HG03378 (cell line): ENCODE results near the gene FCER2.

Experiments
- ATAC-seq: cut with Tn5 transposase; IDR thresholded peaks from one replicate; pipeline ENCODE4 v1.9.1; 2021; ENCODE audit warnings: mild to moderate bottlenecking, moderate library complexity; ENCODE audit not compliant: unreplicated experiment

The FCER2 gene

GRCh38 chr19:7704280-7705060 is 2.5 kb upstream of the FCER2 start:
- no peak for ATAC-seq

DNA sequence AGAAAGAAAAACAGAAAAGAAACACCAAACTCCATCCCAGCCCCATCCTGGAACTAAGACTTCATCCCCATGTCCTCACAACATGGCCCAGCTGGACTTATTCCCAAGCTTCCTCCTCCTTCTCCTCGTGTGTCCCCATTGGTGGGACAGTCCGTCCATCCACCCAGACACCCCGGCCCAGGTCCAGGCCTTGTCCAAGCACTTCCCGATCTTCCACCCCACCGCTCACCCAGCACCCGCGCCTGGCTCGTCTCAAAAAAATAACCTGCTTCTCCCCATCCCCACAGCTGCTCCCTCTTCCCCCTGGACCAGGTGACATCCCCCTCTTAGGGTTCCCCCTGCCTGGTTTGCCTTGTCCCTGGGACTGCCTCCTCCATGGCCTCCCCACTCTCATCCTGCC is 1.4 kb upstream of the FCER2 start:
- ATAC-seq, result no peak

- ATAC-seq, result no peak
These were observed 780 bp downstream of the FCER2 start for GRCh38 chr19:7701049-7701653.

DNA sequence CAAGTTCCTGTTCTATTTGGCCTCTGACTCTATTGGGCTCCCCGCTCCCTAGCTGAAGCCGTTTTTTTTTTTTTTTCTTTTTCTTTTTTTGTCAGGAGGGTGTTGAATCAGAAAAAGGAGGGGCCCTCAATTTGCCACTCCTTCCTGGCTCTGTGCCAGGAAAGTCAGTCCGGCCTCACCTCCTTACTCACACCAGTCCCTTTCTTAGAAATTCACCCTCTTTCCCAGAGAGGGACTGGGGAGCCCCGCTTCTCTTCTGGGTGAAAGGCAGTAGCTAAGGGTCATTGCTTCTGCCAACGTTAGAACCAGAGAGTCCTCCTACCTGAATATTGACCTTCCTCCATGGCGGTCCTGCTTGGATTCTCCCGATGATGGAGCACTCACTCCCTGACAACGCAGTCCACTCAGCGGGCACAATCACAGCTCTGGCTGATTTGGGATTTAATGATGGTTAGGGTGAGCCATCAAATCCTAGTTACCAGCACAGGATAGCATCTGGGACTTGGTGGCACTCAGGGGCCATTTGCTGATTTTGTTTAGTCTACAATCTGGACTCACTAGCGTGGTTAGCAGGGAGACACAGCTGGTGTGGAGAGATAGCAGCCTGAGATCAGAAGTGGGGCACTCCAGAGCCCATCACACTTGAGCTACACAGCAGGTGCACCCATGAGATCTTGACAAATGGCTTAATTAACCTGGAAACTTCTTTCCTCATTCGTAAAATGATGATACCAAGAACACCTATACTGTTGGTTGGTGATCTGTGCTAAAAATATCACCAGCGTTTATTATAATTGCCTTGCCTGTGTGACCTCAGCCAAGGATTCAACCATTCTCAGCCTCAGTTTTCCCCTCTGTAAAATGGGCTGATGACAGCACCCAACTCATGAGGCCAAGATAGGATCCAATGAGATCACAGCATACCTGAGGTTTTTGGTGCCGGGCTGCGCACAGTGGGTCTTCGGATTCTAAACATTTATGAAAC is 2.2 kb downstream of the FCER2 start:
- no peak for ATAC-seq

- ATAC-seq, result no peak
These were observed 2.9 kb downstream of the FCER2 start for GRCh38 chr19:7699003-7699402.

GRCh38 chr19:7698583-7698982 is 3.3 kb downstream of the FCER2 start:
- no peak for ATAC-seq

DNA sequence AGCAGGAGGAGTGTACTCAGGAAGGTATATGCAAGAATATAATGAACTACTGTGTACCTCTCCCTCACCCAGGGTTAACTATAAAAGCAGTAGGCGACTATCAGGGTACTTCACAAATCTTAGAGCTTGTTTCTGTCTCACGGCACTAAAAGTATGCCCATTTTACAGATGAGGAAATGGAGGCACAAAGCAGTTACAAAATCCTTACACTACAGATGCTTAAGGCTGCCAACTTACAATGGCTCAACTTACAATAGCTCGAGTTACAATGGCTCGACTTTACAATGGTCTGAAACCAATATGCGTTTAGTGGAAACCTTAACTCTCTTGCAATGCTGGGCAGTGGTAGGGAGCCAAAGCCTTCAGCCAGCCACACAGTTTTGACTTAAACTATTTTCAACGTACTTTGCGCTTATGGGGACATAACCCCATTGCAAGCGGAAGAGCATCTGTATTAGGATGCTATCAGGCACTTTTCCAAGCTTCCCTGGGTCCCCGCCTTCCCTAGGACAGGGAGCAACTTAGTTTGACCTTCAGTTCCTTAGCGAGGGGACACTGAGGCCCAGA is 4.1 kb downstream of the FCER2 start:
- ATAC-seq, result no peak

DNA sequence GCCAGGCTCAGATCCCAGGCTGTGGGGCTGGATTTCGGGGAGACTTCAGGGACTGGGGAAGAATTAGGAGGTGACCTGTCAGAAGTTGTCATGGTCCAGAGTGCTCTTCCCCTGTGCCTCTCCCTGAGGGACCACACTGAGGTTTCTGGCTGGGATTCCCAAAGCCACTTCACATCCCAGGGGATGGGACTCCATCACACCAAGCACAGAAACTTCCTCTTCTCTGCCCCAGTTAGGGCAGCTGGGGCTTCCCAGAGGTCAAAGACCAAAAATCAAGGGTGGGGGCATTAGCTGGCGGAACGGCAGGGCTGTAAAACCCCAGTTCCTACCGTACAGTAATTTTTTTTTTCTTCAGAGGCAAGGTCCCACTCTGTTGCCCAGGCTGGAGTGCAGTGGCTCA is 7.4 kb downstream of the FCER2 start:
- no peak for ATAC-seq

GRCh38 chr19:7692417-7693088 is 9.4 kb downstream of the FCER2 start:
- ATAC-seq, result no peak

DNA sequence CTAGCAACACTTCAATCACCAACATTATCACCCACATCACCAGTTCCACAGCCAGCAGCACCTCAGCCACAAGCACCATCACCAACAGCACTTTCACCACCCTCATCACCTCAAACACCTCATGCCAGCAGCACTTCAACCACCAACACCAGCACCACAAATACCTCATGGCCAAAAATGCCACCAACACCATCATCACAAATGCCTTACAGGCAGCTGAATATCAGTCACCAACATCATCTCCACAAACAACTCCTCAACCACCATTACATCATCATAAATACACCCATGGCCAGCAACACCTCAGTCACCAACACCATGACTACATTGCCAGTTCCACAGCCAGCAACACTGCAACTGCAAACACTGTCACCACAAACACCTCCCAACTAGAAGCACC is 10.4 kb downstream of the FCER2 start:
- ATAC-seq, result no peak

DNA sequence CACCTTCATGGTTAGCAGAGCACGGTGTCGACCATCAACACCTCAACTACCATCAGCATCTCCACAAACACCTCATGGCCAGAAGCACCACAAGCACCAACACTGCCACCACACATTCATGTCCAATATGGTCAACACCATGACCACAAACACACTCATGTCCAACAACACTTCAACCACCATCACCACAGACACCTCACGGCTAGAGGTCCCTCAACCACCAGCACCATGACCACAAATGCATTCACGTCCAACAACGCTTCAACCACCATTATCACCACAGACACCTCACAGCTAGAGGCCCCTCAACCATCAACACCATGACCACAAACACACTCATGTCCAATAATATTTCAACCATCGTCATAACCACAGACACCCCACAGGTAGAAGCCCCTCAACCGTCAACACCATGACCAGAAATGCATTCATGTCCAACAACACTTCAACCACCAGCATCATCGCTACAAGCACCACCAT is 11.1 kb downstream of the FCER2 start:
- ATAC-seq, result no peak

DNA sequence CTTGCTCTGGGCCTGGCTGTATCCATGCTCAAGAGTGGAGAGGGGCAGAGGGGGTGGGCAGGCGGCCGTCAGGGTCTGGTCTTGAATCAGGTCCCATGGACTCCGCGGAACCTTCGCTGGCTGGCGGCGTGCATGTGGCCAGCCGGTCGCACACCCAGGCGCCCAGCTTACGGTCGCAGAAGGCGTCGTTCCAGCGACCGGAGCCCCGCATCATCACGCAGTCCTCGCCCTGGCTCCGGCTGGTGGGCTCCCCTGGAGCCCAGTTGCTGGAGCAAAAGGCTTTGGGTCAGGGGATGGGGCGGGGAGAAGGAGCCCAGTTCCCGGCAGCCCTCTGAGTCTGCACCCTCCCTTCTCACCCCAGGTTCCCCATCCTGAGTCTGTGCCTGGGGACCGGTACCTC is 12.8 kb downstream of the FCER2 start:
- no peak for ATAC-seq

GRCh38 chr19:7687177-7687576 is 14.8 kb downstream of the FCER2 start:
- ATAC-seq, result no peak

DNA sequence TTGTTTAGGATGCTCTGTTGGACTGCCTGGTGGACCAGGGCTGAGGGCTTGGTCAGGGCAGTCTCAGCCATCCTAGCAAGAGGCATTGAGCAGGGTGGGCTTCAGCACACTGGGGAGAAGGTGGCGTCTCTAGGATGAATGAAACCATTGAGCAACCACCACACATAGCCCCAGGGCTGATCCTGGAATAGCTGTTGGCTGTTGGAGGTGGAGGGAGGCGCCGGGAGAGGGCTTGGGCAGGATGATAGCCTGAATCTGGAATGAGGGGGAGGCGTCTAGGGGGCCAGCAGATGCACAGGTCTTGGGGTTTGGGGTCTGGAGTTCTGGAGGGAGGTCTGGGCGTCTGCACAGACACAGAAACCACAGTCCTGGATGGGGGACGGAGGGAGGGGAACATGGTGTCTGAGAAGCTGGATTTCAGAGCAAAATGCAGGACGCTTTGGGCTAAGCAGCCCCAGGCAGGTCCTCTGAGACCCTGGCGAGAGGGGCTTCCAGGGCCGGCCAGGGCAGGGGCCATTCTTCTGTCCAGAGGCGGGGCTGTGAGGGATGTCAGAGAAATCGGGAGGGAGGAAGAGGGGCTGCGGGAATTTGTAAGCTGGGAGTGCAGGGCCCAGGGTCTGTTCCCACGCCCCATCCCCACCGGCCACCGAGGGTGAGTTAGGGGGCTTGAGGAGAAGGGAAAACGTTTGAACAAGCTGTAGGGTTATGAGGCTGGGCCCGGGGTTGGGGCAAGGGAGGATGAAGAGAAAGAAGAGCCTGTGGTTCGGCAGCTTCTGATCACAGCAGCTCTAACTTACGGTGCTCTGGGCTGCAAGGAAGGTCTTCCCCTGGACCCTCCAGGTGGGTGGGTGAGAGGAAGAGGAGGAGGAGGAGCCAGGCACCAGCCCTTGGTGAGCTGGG is 16.1 kb downstream of the FCER2 start:
- no peak for ATAC-seq

GRCh38 chr19:7682175-7682855 is 19.6 kb downstream of the FCER2 start:
- ATAC-seq, result no peak

GRCh38 chr19:7681340-7682174 is 20.4 kb downstream of the FCER2 start:
- ATAC-seq, result no peak

- ATAC-seq, result no peak
These were observed 21.2 kb downstream of the FCER2 start, which contains the start of gene TRAPPC5 for GRCh38 chr19:7680606-7681339. TSS of gene TRAPPC5 (plus strand) at chr19:7680833. CDS start at chr19:7682254, 1,421 bp downstream.
